ENCODE results near the gene DOC2B.
A peak's percentile ranks its signal among the peaks of the same experiment; 100 is the strongest.

- TF ChIP-seq POLR2AphosphoS5 (IDR thresholded peaks at IDR 0.05; ENCODE audit: low read depth, low read length) (no peak), SMC3 (IDR thresholded peaks at IDR 0.05; ENCODE audit: low read depth, low read length) (no peak), CTCF (IDR thresholded peaks at IDR 0.05) (no peak), REST (IDR thresholded peaks at IDR 0.05; ENCODE audit: low read depth, low read length) (no peak), YY1 (IDR thresholded peaks at IDR 0.05; ENCODE audit: low read depth) (no peak), IRF3 (IDR thresholded peaks at IDR 0.05; ENCODE audit: low read depth, low read length) (peak; percentile 34; the same call in 1 of the 2 replicates)
Measured at GRCh38 chr17:142102-142661, 39.3 kb downstream of the DOC2B start.
